ENCODE results near the gene ZFHX3.

ZFHX3 gene

GRCh38 chr16:72873853-72874252 is 174.1 kb downstream of the ZFHX3 start:
- no peak for DNase-seq (ENCODE audit: low read depth)

- no peak for DNase-seq (ENCODE audit: low read depth)
Observed at GRCh38 chr16:72873044-72873443, 174.9 kb downstream of the ZFHX3 start.

- DNase-seq (ENCODE audit: low read depth): no peak
Observed at GRCh38 chr16:72865835-72866234, 182.1 kb downstream of the ZFHX3 start.

GRCh38 chr16:72865258-72865657 is 182.7 kb downstream of the ZFHX3 start:
- no peak for DNase-seq (ENCODE audit: low read depth)

GRCh38 chr16:72864130-72864833 is 183.6 kb downstream of the ZFHX3 start:
- DNase-seq (ENCODE audit: low read depth): no peak

- DNase-seq (ENCODE audit: low read depth): no peak
Observed at GRCh38 chr16:72862090-72862489, 185.8 kb downstream of the ZFHX3 start.

- no peak for DNase-seq (ENCODE audit: low read depth)
Observed at GRCh38 chr16:72860726-72861562, 187.0 kb downstream of the ZFHX3 start.

- DNase-seq (ENCODE audit: low read depth): no peak
Observed at GRCh38 chr16:72859581-72859980, 188.3 kb downstream of the ZFHX3 start.

- no peak for DNase-seq (ENCODE audit: low read depth)
Observed at GRCh38 chr16:72858665-72859493, 189.0 kb downstream of the ZFHX3 start.

- no peak for DNase-seq (ENCODE audit: low read depth)
Observed at GRCh38 chr16:72857834-72858664, 189.9 kb downstream of the ZFHX3 start.

GRCh38 chr16:72856797-72857196 is 191.1 kb downstream of the ZFHX3 start:
- no peak for DNase-seq (ENCODE audit: low read depth)

- no peak for DNase-seq (ENCODE audit: low read depth)
Observed at GRCh38 chr16:72854267-72854959, 193.5 kb downstream of the ZFHX3 start.

- DNase-seq (ENCODE audit: low read depth): no peak
Observed at GRCh38 chr16:72853575-72854266, 194.2 kb downstream of the ZFHX3 start.

- DNase-seq (ENCODE audit: low read depth): no peak
Observed at GRCh38 chr16:72852421-72852820, 195.5 kb downstream of the ZFHX3 start.

- DNase-seq (ENCODE audit: low read depth): no peak
Observed at GRCh38 chr16:72850853-72851252, 197.1 kb downstream of the ZFHX3 start.

GRCh38 chr16:72850021-72850420 is 197.9 kb downstream of the ZFHX3 start:
- no peak for DNase-seq (ENCODE audit: low read depth)

- no peak for DNase-seq (ENCODE audit: low read depth)
Observed at GRCh38 chr16:72848759-72849664, 198.9 kb downstream of the ZFHX3 start.

- no peak for DNase-seq (ENCODE audit: low read depth)
Observed at GRCh38 chr16:72848028-72848400, 199.9 kb downstream of the ZFHX3 start.

All from CMK (cell line).